Erythroblast (primary cell): Measurements from ENCODE around the gene IFI30.

Experiments
- GATA1 ChIP-seq: IDR thresholded peaks from 2 replicates; pipeline ENCODE4 v1.6.1; 2011; ENCODE audit warnings: low read depth, mild to moderate bottlenecking, control low read depth, low read length, moderate library complexity
- POLR2A ChIP-seq: IDR thresholded peaks from 2 replicates; pipeline ENCODE4 v1.6.1; 2011; ENCODE audit warnings: mild to moderate bottlenecking, low read length

GRCh38 chr19:18220632-18221275 is 47.1 kb downstream of the IFI30 start:
- TF ChIP-seq POLR2A (no peak), GATA1 (no peak)
